ENCODE results near the gene ANKH.

ANKH gene

DNA sequence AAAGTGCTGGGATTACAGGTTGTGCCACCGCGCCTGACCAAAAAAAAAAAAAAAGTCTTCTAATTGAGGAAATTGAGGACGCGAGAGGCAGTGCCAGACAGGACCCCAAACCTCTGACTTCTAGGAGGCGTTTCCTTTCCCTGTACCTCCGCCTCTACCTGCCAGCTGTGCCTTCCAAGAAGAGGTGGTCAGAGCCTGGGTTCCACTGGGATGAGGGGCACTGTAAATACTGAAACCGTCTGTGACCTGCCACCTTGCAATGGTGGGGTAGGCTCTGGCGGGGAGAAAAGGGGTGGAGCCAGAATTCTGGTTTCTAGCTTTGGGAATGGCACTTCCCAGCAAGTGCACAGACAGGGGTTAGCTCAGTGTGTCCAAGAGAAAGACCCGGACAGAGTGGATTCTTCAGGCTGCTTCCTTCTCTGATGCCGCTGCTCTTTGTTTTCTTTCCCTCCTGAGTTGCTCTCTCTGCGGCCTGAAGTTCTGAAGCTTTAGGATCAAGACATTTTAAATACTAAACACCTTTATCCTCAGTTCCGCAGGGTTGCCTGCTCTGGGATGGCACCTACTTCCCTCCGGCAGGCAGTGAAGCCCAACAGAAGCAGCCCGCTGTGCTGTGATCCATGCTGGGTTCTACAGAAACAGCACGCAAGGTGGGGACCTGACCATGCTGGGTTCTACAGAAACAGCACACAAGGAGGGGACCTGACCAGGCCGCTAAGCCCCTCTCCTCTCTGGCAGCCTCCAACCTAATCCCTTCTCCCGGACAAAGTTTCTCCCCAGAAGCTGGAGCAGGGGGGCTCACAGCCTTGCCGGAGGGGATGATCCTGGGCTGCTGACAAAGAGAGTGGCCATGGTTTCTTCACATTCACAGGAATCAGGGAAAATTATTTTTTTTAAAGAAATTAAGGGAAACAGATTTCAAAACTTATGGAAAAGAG lies 141.9 kb downstream of the ANKH start:
- Histone ChIP-seq H3K4me1 (ENCODE audit: control insufficient read depth, low read depth, low read length) (peaks cover 13% of the 10 kb centered on the region), H2AK5ac (ENCODE audit: low read length) (no peak overlapping the region), H3K4me2 (ENCODE audit: low read length) (no peak overlapping the region), H3K4me3 (ENCODE audit: low read length) (no peak overlapping the region), H3K56ac (ENCODE audit: low read length) (peak overlapping the region; percentile 42), H4K5ac (ENCODE audit: low read length) (no peak overlapping the region), H3K79me2 (ENCODE audit: control insufficient read depth, insufficient read depth, low read length) (no peaks in the 10 kb centered on the region), H4K8ac (ENCODE audit: low read depth, low read length) (no peak overlapping the region), H2BK5ac (ENCODE audit: low read length) (no peak overlapping the region), H2BK15ac (replicated peaks; ENCODE audit: low read depth) (no peak overlapping the region), H3K36me3 (ENCODE audit: control insufficient read depth, insufficient read depth, low read length) (no peaks in the 10 kb centered on the region), H3K27me3 (ENCODE audit: insufficient read depth, low read length, poor library complexity) (no peaks in the 10 kb centered on the region), H3K27ac (ENCODE audit: low read depth, low read length) (no peak overlapping the region), H3K9ac (ENCODE audit: low read length) (no peak overlapping the region), H3K23ac (ENCODE audit: low read length) (no peak overlapping the region), H2BK120ac (ENCODE audit: low read depth, low read length) (no peak overlapping the region), H3K18ac (ENCODE audit: low read length) (no peak overlapping the region), H3K79me1 (ENCODE audit: low read length) (no peaks in the 10 kb centered on the region), H3K4ac (ENCODE audit: low read depth, low read length) (no peak overlapping the region)
- no CpG with 5 or more reads among the region's 18 CpGs for WGBS (ENCODE audit: extremely low coverage, insufficient coverage, low lambda C conversion rate)
- no peak for DNase-seq

DNA sequence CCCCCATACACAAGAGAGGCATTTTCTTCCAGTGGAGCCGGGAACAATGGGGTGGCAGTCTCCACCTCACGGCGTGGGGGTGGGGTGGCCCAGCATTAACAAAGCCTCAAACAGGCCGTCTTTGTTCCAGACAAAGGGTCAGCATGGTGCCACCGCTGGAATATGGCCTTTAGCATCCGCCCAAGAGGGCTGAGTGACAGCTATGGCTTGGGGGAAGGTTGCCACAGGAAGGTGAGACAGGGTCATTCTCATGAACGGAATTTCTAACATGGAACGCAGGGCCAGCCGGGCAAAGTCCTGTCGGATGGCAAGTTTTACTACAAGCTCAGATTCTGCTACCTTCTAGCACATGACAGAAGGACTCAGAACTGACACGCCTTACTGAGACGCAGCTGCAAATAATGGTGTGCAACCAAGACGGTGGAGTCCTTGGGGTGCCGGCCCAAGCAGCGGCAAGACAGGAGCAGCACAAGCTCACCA lies 143.1 kb downstream of the ANKH start:
- no CpG with 5 or more reads among the region's 15 CpGs for WGBS (ENCODE audit: extremely low coverage, insufficient coverage, low lambda C conversion rate)

DNA sequence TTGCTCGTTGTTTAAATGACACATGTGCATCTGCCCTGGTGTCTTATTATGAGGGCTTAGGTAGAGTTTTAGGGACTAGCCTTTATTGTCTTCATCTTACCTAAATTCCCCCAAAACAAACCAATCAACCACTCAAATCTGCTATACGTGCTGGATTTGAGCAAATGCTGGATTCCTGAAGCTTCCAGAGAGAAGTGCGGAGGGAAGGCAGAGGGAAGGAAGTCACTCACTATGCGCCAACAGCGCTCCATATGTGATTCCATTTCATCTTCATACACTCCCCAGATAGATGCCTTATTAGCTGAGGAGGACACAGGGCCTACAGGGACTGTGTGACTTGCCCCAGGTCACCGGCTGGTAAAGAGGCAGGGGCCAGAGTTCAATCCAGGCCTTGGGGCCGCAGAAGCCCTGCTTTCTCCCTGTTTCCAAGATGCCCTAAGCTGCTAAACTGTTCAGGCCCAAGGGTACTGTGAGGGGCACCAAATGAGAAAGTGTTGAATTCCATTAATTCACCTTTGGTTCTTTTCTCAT lies 143.6 kb downstream of the ANKH start:
- WGBS (ENCODE audit: extremely low coverage, insufficient coverage, low lambda C conversion rate): no CpG with 5 or more reads among the region's 7 CpGs

More for the DNA sequence above, 143.1 kb downstream of the ANKH start:
- Histone ChIP-seq H3K27ac (ENCODE audit: low read depth, low read length) (no peak overlapping the region), H3K56ac (ENCODE audit: low read length) (peak overlapping the region; percentile 79), H4K5ac (ENCODE audit: low read length) (no peak overlapping the region), H3K27me3 (ENCODE audit: insufficient read depth, low read length, poor library complexity) (no peaks in the 10 kb centered on the region), H2AK5ac (ENCODE audit: low read length) (no peak overlapping the region), H3K36me3 (ENCODE audit: control insufficient read depth, insufficient read depth, low read length) (no peaks in the 10 kb centered on the region), H3K79me2 (ENCODE audit: control insufficient read depth, insufficient read depth, low read length) (no peaks in the 10 kb centered on the region), H3K23ac (ENCODE audit: low read length) (no peak overlapping the region), H3K4me3 (ENCODE audit: low read length) (no peak overlapping the region), H3K4me1 (ENCODE audit: control insufficient read depth, low read depth, low read length) (peaks cover 13% of the 10 kb centered on the region), H3K9ac (ENCODE audit: low read length) (peak overlapping the region; percentile 36), H2BK120ac (ENCODE audit: low read depth, low read length) (no peak overlapping the region), H3K79me1 (ENCODE audit: low read length) (no peaks in the 10 kb centered on the region), H2BK5ac (ENCODE audit: low read length) (peak overlapping the region; percentile 70), H3K18ac (ENCODE audit: low read length) (no peak overlapping the region), H3K4me2 (ENCODE audit: low read length) (no peak overlapping the region), H4K8ac (ENCODE audit: low read depth, low read length) (no peak overlapping the region), H2BK15ac (replicated peaks; ENCODE audit: low read depth) (no peak overlapping the region), H3K4ac (ENCODE audit: low read depth, low read length) (no peak overlapping the region)
- peak; percentile 84 for DNase-seq

DNA sequence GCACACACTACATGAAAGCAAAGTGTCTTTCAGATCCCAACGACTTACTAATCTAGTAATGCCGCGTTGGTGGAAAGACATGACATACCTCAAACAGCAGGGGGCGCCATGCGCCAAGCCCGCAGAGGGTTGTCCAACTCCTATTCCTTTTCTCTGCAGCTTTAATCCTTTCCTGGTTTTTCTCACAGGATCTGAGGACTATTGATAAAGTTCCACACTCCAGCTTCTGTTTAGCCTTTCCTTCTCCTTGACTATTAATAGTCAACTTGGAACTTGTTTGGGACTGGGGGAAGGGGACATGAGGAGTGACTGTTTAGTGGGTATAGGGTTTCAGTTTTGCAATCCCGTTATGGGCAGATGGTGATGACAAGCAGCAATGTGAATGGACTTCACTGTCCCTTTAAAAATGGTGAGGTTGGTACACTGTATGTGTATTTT lies 144.1 kb downstream of the ANKH start:
- no peak overlapping the region for H3K4me2 ChIP-seq (ENCODE audit: low read length)
- H2BK15ac ChIP-seq (replicated peaks; ENCODE audit: low read depth): no peak overlapping the region
- H2AK5ac ChIP-seq (ENCODE audit: low read length): no peak overlapping the region
- no peak overlapping the region for H2BK5ac ChIP-seq (ENCODE audit: low read length)
- no peak overlapping the region for H4K8ac ChIP-seq (ENCODE audit: low read depth, low read length)
- H3K4ac ChIP-seq (ENCODE audit: low read depth, low read length): no peak overlapping the region
- H3K79me1 ChIP-seq (ENCODE audit: low read length): no peaks in the 10 kb centered on the region
- H2BK120ac ChIP-seq (ENCODE audit: low read depth, low read length): no peak overlapping the region
- H3K27me3 ChIP-seq (ENCODE audit: insufficient read depth, low read length, poor library complexity): no peaks in the 10 kb centered on the region
- H3K36me3 ChIP-seq (ENCODE audit: control insufficient read depth, insufficient read depth, low read length): no peaks in the 10 kb centered on the region
- DNase-seq: peak; percentile 81
- no peak overlapping the region for H3K23ac ChIP-seq (ENCODE audit: low read length)
- WGBS (ENCODE audit: extremely low coverage, insufficient coverage, low lambda C conversion rate): no CpG with 5 or more reads among the region's 7 CpGs
- no peaks in the 10 kb centered on the region for H3K79me2 ChIP-seq (ENCODE audit: control insufficient read depth, insufficient read depth, low read length)
- H3K56ac ChIP-seq (ENCODE audit: low read length): no peak overlapping the region
- H3K9ac ChIP-seq (ENCODE audit: low read length): no peak overlapping the region
- H3K18ac ChIP-seq (ENCODE audit: low read length): no peak overlapping the region
- no peak overlapping the region for H3K4me3 ChIP-seq (ENCODE audit: low read length)
- no peak overlapping the region for H3K27ac ChIP-seq (ENCODE audit: low read depth, low read length)
- H3K4me1 ChIP-seq (ENCODE audit: control insufficient read depth, low read depth, low read length): peaks cover 13% of the 10 kb centered on the region
- no peak overlapping the region for H4K5ac ChIP-seq (ENCODE audit: low read length)

More for the DNA sequence above, 143.6 kb downstream of the ANKH start:
- H2BK5ac ChIP-seq (ENCODE audit: low read length): peak overlapping the region; percentile 71
- peaks cover 13% of the 10 kb centered on the region for H3K4me1 ChIP-seq (ENCODE audit: control insufficient read depth, low read depth, low read length)
- H3K4ac ChIP-seq (ENCODE audit: low read depth, low read length): peak overlapping the region; percentile 66
- H3K4me3 ChIP-seq (ENCODE audit: low read length): no peak overlapping the region
- peak overlapping the region; percentile 74 for H3K56ac ChIP-seq (ENCODE audit: low read length)
- no peak overlapping the region for H2BK120ac ChIP-seq (ENCODE audit: low read depth, low read length)
- no peaks in the 10 kb centered on the region for H3K36me3 ChIP-seq (ENCODE audit: control insufficient read depth, insufficient read depth, low read length)
- H4K5ac ChIP-seq (ENCODE audit: low read length): no peak overlapping the region
- no peak overlapping the region for H4K8ac ChIP-seq (ENCODE audit: low read depth, low read length)
- DNase-seq: peak; percentile 15
- no peak overlapping the region for H3K4me2 ChIP-seq (ENCODE audit: low read length)
- H3K27ac ChIP-seq (ENCODE audit: low read depth, low read length): no peak overlapping the region
- H3K79me2 ChIP-seq (ENCODE audit: control insufficient read depth, insufficient read depth, low read length): no peaks in the 10 kb centered on the region
- H3K79me1 ChIP-seq (ENCODE audit: low read length): no peaks in the 10 kb centered on the region
- H3K27me3 ChIP-seq (ENCODE audit: insufficient read depth, low read length, poor library complexity): no peaks in the 10 kb centered on the region
- peak overlapping the region; percentile 24 for H3K18ac ChIP-seq (ENCODE audit: low read length)
- peak overlapping the region; percentile 27 for H3K9ac ChIP-seq (ENCODE audit: low read length)
- no peak overlapping the region for H3K23ac ChIP-seq (ENCODE audit: low read length)
- no peak overlapping the region for H2BK15ac ChIP-seq (replicated peaks; ENCODE audit: low read depth)
- H2AK5ac ChIP-seq (ENCODE audit: low read length): peak overlapping the region; percentile 67

DNA sequence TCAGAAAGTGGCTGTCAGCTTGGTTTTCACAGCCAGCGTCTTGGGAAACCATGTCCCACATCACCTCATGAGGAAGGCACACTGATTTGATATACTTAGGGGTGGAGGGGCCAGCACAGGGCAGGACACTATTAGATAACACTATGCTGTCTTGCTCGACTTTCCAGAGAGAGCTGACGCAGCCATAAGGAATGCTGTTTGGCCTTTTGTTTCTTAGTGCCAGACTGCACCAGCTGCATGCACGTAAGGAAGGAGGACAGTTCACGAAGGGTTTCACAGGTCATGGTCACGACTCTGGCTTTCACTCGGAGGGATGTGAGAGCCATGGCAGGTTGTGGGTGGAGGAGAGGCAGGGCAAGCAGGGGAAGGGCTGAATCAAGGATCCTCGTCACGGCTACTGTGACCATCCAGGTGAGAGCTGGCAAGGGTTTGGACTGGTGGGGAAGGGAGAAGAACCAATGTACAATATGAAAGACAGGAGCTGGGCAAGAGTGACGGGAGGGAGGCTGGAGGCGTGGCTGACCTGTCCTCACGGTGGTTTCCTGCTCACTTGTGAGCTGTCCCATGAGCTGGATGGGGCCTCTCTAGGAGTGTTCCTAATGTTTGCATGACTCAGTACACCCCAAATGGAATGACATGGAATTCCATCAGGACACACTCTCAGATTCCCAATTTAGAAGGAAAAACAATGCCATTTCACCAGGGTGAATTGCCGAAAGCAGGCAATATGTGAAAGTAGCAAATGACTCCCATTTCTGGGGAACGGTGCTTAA lies 145.3 kb downstream of the ANKH start:
- H3K27ac ChIP-seq (ENCODE audit: low read depth, low read length): no peak overlapping the region
- no peak overlapping the region for H2BK120ac ChIP-seq (ENCODE audit: low read depth, low read length)
- H3K4me3 ChIP-seq (ENCODE audit: low read length): no peak overlapping the region
- no CpG with 5 or more reads among the region's 14 CpGs for WGBS (ENCODE audit: extremely low coverage, insufficient coverage, low lambda C conversion rate)
- H3K4me2 ChIP-seq (ENCODE audit: low read length): no peak overlapping the region
- H3K23ac ChIP-seq (ENCODE audit: low read length): no peak overlapping the region
- peak; percentile 55 for DNase-seq
- H2BK15ac ChIP-seq (replicated peaks; ENCODE audit: low read depth): no peak overlapping the region
- H4K8ac ChIP-seq (ENCODE audit: low read depth, low read length): no peak overlapping the region
- no peaks in the 10 kb centered on the region for H3K36me3 ChIP-seq (ENCODE audit: control insufficient read depth, insufficient read depth, low read length)
- no peak overlapping the region for H3K4ac ChIP-seq (ENCODE audit: low read depth, low read length)
- no peak overlapping the region for H2AK5ac ChIP-seq (ENCODE audit: low read length)
- no peak overlapping the region for H3K9ac ChIP-seq (ENCODE audit: low read length)
- H3K18ac ChIP-seq (ENCODE audit: low read length): no peak overlapping the region
- H3K27me3 ChIP-seq (ENCODE audit: insufficient read depth, low read length, poor library complexity): no peaks in the 10 kb centered on the region
- no peak overlapping the region for H3K56ac ChIP-seq (ENCODE audit: low read length)
- no peaks in the 10 kb centered on the region for H3K79me2 ChIP-seq (ENCODE audit: control insufficient read depth, insufficient read depth, low read length)
- no peak overlapping the region for H2BK5ac ChIP-seq (ENCODE audit: low read length)
- H3K4me1 ChIP-seq (ENCODE audit: control insufficient read depth, low read depth, low read length): peaks cover 13% of the 10 kb centered on the region
- no peaks in the 10 kb centered on the region for H3K79me1 ChIP-seq (ENCODE audit: low read length)
- H4K5ac ChIP-seq (ENCODE audit: low read length): no peak overlapping the region
